ENCODE measurements around the gene SLC6A11.

SLC6A11 gene

DNA sequence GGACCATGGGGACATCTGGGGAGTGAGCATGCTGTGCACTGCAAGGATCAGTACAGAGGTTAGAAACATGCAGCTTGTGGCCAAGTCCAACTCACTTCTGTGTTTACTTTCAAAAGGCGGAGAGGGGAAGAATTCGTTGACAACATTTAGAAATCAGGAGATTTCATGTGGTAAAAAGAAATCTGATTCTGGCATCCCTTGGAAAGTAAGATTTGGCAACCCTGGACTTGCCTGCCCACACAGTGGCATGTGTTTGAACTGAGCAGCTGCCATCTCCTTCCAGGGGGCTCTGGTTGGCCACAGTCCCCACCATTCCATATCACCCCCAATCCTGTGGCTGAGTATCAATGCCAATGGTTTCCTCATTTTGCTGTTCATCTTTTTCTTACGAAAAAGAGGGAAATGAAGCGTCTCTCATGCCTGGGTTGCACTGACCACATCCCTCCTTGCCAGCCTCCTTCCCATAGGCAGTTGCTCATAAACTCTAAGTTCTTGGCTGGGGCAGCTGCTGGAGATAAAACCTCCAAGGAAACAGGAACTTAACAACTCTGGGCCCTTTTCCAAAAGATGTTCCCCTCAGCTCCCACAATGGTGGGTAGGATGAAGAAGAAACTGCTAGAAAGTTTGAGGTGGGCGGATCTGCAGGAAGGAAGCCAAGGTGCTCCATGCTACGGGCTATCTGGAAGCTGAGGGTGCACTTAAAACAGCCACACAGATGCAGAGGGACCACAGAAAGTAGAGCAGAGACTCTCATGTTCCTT is 29.2 kb downstream of the SLC6A11 start:
- no peak for DNase-seq

- no peak for DNase-seq
These were observed 30.0 kb downstream of the SLC6A11 start for GRCh38 chr3:10845839-10846656.

DNA sequence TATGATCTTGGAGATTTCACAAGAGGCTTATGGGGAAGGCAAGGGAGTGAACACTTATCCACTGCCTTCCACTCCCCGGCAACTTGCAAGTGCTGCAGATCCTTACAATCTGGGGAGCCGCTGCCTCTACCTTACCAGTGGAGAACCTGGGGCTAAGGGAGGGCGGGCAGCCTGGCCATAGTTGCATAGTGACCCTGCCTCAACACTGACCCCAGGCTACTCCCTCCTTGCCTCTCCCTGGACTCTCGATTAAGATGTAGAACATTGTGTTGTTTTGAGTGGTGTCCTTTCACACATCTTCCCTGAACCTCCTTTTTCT is 30.6 kb downstream of the SLC6A11 start:
- no peak for DNase-seq

- DNase-seq, result no peak
These were observed 32.2 kb downstream of the SLC6A11 start for GRCh38 chr3:10848261-10848660.

DNA sequence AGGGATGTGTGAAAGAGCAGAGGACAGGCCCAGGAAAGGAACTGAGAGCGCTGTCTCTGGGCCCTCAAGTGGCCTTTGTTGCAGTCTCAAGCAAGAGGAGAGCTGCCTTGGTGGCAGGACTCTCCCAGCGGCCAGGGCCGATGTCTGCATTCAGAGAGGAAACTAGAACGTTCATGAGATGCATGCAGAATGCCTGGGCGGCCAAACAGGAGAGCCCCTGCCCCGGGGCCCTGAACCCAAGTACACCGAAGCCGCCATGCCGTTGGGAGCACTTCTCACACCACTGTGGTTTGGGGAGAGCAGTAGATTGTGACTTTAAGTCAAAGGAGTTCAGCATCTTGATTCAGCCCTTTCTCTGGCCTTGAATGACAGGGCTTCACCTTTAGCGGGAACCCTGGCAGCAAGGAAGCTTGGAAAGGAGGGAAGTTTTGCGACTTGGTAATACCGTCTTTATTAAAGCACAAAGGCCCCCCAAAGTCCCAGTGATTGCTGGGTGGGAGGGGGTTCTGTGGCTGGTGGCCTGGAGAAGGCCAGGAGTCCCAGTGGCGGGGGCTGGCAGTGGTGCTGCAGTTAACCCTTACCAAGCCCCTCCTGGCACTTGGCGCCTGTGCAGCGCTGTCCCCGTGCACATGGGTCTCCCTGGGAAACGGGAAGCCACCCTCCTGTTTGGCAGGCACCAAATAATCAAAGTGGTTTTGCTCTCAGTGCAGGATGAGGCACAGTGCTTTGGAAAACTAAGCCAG is 36.2 kb downstream of the SLC6A11 start:
- no peak for DNase-seq

DNA sequence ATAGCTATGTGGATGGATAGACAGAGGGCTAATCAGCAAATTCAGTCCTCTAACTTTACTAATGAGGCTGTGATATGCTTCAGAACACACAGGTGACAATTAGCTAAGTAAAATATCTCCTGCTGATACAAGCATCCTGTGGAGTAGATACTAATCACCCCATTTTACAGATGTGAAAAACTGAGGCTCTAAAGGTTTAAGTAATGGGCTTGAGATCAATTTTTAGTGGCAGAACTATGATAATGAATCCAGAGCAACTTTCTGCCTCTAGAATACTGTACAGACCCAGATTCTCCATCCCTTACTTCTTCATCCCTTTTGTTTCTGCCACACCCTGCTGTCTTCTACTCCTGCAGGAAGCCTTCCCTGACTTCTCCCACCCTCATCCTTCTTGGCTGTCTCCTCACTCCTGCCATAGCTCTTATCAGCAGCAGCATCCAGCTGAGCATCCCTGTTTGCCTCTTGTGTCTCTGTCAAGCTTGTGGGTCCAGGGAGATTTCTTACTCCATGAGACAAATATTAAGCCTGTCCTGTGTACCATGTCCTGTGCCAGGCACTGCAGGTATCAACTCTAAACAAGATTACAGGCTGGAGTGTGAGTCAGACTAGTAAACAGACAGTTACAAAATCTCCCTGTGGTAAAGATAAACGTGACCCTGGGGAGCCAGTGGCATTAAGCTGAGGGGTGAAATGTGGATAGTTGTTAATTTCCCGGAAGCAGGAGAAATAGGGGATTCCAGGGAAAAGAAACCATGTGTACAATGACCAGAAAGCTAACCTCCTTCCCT is 39.2 kb downstream of the SLC6A11 start:
- DNase-seq, result no peak

- DNase-seq, result no peak
These were observed 40.0 kb downstream of the SLC6A11 start for GRCh38 chr3:10855871-10856662.

DNA sequence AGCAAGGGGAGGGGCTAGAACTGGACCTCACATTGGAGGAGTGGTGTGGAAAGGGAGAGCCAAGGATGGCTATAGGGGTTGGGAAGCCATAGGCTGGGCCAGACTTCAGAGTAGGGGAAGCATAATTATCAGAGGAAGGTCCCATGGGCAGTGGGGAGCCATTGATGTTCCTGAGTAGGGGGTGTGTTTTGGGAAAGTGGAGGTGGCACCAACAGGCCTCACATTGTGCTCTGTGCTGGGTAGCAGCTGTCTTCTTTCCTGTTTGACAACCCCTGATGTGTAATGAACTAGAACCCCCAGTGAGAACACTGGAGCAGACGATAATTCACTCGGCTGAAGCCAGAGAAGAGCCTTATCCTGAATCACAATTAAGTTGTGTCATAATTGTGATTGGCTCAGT is 41.2 kb downstream of the SLC6A11 start:
- no peak for DNase-seq

DNA sequence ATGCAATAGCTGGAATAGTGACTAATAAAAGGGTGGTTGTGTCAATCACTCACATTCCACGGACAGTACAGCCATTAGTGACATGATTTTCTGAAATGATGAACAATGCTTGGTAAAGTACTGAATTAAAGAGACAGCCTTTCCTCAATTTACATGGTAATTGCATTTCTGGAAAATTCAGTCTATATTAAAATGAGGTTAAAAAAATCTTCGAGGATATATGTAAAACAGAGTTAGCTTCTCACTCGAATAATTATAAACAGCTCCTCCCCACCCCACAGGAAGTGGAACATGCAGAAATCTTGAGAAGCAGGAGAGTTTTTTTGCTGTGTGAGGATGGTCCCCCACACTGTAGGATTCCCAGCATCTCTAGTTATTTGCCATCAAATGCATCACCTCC is 42.1 kb downstream of the SLC6A11 start:
- DNase-seq, result no peak

DNA sequence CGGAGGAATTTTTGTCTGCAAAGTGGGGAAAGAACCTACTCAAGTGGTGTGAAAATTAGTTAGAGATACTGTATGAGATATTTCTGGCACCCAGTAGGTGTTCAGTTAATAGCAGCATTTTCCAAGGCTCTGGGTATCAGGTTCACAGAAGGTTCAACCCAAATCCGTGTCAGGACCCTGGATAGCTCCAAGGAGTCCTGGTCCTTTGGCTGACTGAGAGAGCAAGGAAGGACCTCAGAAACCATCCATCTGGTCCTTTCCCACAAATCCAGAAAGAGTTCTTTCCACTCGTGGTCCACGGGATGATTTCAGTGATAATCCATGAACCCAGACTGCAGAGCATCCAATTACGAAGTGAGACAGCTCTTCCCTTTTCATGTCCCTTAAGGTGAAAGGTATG is 51.4 kb downstream of the SLC6A11 start:
- no peak for DNase-seq

DNA sequence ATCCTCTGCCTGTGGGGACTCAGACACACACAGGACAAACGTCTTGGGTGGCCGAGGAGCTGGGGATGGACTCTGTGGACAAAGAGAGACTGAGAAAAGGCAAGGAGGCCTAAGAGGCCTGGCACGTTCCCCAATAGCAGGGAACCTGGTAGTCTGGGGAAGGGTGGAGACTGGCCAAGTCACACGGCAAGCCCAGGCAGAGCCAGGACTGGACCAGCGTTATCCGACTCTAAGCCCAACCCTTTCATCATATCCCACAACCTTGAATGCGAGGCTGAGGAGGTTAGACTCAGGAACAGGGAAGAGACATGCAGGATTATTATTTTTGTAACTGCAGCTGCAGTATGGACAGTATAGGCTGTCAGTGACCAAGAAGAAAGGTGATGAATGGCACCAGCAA is 53.4 kb downstream of the SLC6A11 start:
- DNase-seq, result no peak

GRCh38 chr3:10870296-10870695 is 54.3 kb downstream of the SLC6A11 start:
- no peak for DNase-seq

- DNase-seq, result no peak
These were observed 57.4 kb downstream of the SLC6A11 start for GRCh38 chr3:10873415-10873814.

DNA sequence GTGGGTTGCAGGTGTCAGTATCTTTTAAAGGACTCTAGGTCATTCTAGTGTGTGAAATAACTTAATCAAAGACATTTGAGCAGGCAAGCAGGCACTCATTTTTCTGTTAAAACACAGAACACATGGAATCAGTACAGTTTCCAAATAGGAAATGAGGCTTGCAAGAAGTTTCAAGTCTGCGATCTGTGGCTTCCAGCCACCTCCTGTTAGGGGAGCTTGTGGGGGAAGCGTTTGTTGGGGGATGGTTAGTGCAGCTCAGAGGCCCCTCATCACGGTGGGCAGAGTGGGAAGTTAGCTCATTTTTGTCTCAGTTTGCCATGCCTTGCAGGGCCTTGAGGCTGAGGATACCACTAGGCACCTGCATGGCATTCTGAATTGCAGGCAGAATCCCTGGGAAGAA is 59.9 kb downstream of the SLC6A11 start:
- no peak for DNase-seq

DNA sequence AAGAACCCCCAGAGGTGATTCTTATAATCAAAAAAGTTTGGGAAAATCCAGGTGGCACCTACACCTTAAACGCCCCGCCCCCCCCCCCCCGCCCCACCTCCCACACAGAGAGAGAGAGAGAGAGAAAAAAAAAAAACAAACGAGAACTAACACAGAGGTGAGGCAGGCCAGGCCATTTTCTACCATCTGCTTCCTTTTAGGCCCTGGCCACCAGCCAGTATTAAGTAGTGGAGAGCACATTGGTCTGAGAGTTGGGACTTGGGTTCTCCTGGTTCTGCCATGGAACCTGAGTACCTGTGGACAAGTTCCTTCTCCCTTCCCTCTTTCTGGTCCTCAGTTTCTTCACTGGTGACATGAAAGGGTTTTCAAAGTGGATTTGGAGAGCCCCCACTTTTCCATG is 60.6 kb downstream of the SLC6A11 start:
- DNase-seq, result no peak

GRCh38 chr3:10882851-10883250 is 66.8 kb downstream of the SLC6A11 start:
- no peak for DNase-seq

GRCh38 chr3:10883478-10884234 is 67.6 kb downstream of the SLC6A11 start:
- DNase-seq, result no peak

- DNase-seq, result no peak
These were observed 71.0 kb downstream of the SLC6A11 start for GRCh38 chr3:10887015-10887414.

- DNase-seq, result no peak
These were observed 72.6 kb downstream of the SLC6A11 start for GRCh38 chr3:10888518-10889090.

- no peak for DNase-seq
These were observed 73.4 kb downstream of the SLC6A11 start for GRCh38 chr3:10889206-10889960.

All from activated T-cell treated with anti-CD3 and anti-CD28 coated beads for 4 hours (primary cell).